Duodenal mucosa (tissue), 2 donors: ENCODE results near the gene PMIS2.
"Not testable (repeated sequence)": the region's sequence is repeated elsewhere in the genome, so short reads cannot be mapped to it uniquely, and the experiment has no call there.

ENCODE experiments used
- H3K27ac ChIP-seq: one replicate; pipeline ENCODE4 v1.7.0; 2013; ENCODE audit warnings: low read depth, low read length
- H3K27me3 ChIP-seq, 2 donors: one replicate each; pipeline ENCODE4 v1.7.0; 2013; ENCODE audit warnings: low read length in 2 of 2, control low read depth in 1 of 2; ENCODE audit not compliant: insufficient read depth in 2 of 2, control insufficient read depth in 1 of 2
- H3K36me3 ChIP-seq, 2 donors: one replicate each; pipeline ENCODE4 v1.7.0; 2013; ENCODE audit warnings: low read length in 2 of 2, control low read depth in 1 of 2; ENCODE audit not compliant: insufficient read depth in 2 of 2, control insufficient read depth in 1 of 2
- H3K4me1 ChIP-seq, 2 donors: one replicate each; pipeline ENCODE4 v1.7.0; 2013; ENCODE audit warnings: low read length in 2 of 2, control low read depth in 1 of 2; ENCODE audit not compliant: insufficient read depth in 2 of 2, control insufficient read depth in 1 of 2
- H3K4me3 ChIP-seq, 2 donors: one replicate each; pipeline ENCODE4 v1.7.0; 2013; ENCODE audit warnings: low read length in 2 of 2, low read depth in 1 of 2
- H3K9ac ChIP-seq, 2 donors: one replicate each; pipeline ENCODE4 v1.7.0; 2013; ENCODE audit warnings: low read length in 2 of 2, low read depth in 1 of 2
- H3K9me3 ChIP-seq, 2 donors: one replicate each; pipeline ENCODE4 v1.7.0; 2013; ENCODE audit warnings: low read length in 2 of 2, control low read depth in 1 of 2; ENCODE audit not compliant: control insufficient read depth in 1 of 2

The PMIS2 gene

GRCh38 chr19:35590875-35591274, 4.9 kb downstream of the PMIS2 start:
- Histone ChIP-seq H3K36me3 (no peaks in the 10 kb centered on the region), H3K27ac (no peak overlapping the region), H3K27me3 (no peaks in the 10 kb centered on the region), H3K9ac (no peak overlapping the region), H3K4me3 (no peak overlapping the region), H3K9me3 (no peaks in the 10 kb centered on the region), H3K4me1 (no peaks in the 10 kb centered on the region)

- H3K4me3 ChIP-seq = no peak overlapping the region
- H3K27ac ChIP-seq = no peak overlapping the region
- H3K4me1 ChIP-seq = no peaks in the 10 kb centered on the region
- H3K27me3 ChIP-seq = no peaks in the 10 kb centered on the region
- no peaks in the 10 kb centered on the region for H3K9me3 ChIP-seq
- no peaks in the 10 kb centered on the region for H3K36me3 ChIP-seq
- no peak overlapping the region for H3K9ac ChIP-seq
These were observed 6.3 kb downstream of the PMIS2 start for GRCh38 chr19:35592226-35592625.

- not testable (repeated sequence) for H3K27me3 ChIP-seq, H3K27ac ChIP-seq, H3K9ac ChIP-seq, H3K9me3 ChIP-seq, H3K36me3 ChIP-seq, H3K4me1 ChIP-seq, H3K4me3 ChIP-seq
These were observed 9.1 kb downstream of the PMIS2 start for GRCh38 chr19:35595026-35595425.

GRCh38 chr19:35595928-35596327, 10.0 kb downstream of the PMIS2 start:
- Histone ChIP-seq H3K4me1 (no peaks in the 10 kb centered on the region), H3K36me3 (no peaks in the 10 kb centered on the region), H3K27ac (no peak overlapping the region), H3K9ac (no peak overlapping the region), H3K4me3 (no peak overlapping the region), H3K9me3 (no peaks in the 10 kb centered on the region), H3K27me3 (no peaks in the 10 kb centered on the region)

GRCh38 chr19:35596366-35596999, 10.5 kb downstream of the PMIS2 start:
- H3K27ac ChIP-seq = no peak overlapping the region
- H3K36me3 ChIP-seq = no peaks in the 10 kb centered on the region
- H3K4me1 ChIP-seq = no peaks in the 10 kb centered on the region
- no peak overlapping the region for H3K4me3 ChIP-seq
- no peak overlapping the region for H3K9ac ChIP-seq
- H3K9me3 ChIP-seq = no peaks in the 10 kb centered on the region
- no peaks in the 10 kb centered on the region for H3K27me3 ChIP-seq

GRCh38 chr19:35601971-35602370, 16.0 kb downstream of the PMIS2 start:
- Histone ChIP-seq H3K9ac (no peak overlapping the region), H3K27me3 (no peaks in the 10 kb centered on the region), H3K4me3 (no peak overlapping the region), H3K36me3 (no peaks in the 10 kb centered on the region), H3K9me3 (no peaks in the 10 kb centered on the region), H3K27ac (no peak overlapping the region), H3K4me1 (no peaks in the 10 kb centered on the region)

GRCh38 chr19:35604436-35604835, 18.5 kb downstream of the PMIS2 start:
- H3K4me3 ChIP-seq, H3K4me1 ChIP-seq, H3K27ac ChIP-seq, H3K27me3 ChIP-seq, H3K9ac ChIP-seq, H3K36me3 ChIP-seq, H3K9me3 ChIP-seq: not testable (repeated sequence)

GRCh38 chr19:35607170-35607569, 21.2 kb downstream of the PMIS2 start:
- H3K9me3 ChIP-seq, H3K27ac ChIP-seq, H3K4me1 ChIP-seq, H3K4me3 ChIP-seq, H3K9ac ChIP-seq, H3K27me3 ChIP-seq, H3K36me3 ChIP-seq: not testable (repeated sequence)

- Histone ChIP-seq H3K9ac (no peak overlapping the region), H3K9me3 (no peaks in the 10 kb centered on the region), H3K36me3 (no peaks in the 10 kb centered on the region), H3K4me1 (peaks cover 5 to 6% of the 10 kb centered on the region in 2 donors), H3K4me3 (no peak overlapping the region), H3K27me3 (no peaks in the 10 kb centered on the region), H3K27ac (no peak overlapping the region)
These were observed 21.7 kb downstream of the PMIS2 start for GRCh38 chr19:35607661-35608060.

GRCh38 chr19:35608251-35608650, 22.3 kb downstream of the PMIS2 start:
- H3K9me3 ChIP-seq = no peaks in the 10 kb centered on the region
- H3K4me1 ChIP-seq = peaks cover 11% of the 10 kb centered on the region in 2 donors
- H3K27me3 ChIP-seq = no peaks in the 10 kb centered on the region
- no peak overlapping the region for H3K4me3 ChIP-seq
- no peak overlapping the region for H3K9ac ChIP-seq
- H3K27ac ChIP-seq = no peak overlapping the region
- no peaks in the 10 kb centered on the region for H3K36me3 ChIP-seq

- no peaks in the 10 kb centered on the region for H3K9me3 ChIP-seq
- H3K27me3 ChIP-seq = no peaks in the 10 kb centered on the region
- H3K4me1 ChIP-seq = peaks cover 12% of the 10 kb centered on the region in 2 donors
- no peak overlapping the region for H3K9ac ChIP-seq
- no peak overlapping the region for H3K27ac ChIP-seq
- H3K4me3 ChIP-seq = no peak overlapping the region
- no peaks in the 10 kb centered on the region for H3K36me3 ChIP-seq
These were observed 23.9 kb downstream of the PMIS2 start for GRCh38 chr19:35609851-35610353.
